Cardiac septum (tissue), 1 donor: ENCODE measurements around the gene BAZ1A. TPM values are rescaled to one million over a fixed set of nuclear protein-coding genes. Genes with fewer than 3 reads are reported as not detected.

Source experiments
- DNase-seq: peaks from one replicate; pipeline ENCODE4 v3.0.0-alpha.2; 2020; ENCODE audit warnings: low spot score
- intact Hi-C: fragments of 100-400 bp; cut with DNase I; formaldehyde crosslinking; loops from one replicate; pipeline ENCODE4 v1.14.0; 2022
- total RNA-seq: library from RNA; stranded (reverse); fragmentation: NEBNext Ultra II Directional; extraction: Animal tissue kit (Norgen Biotek cat#: 25700); gene quantifications from one replicate; pipeline ENCODE4 v1.2.1, GENCODE V29; 2021
- donor health status: DM: no; HTN: no; CAD: no.

Gene BAZ1A
- total RNA-seq, 1 donor from 2014 or later: 8.4 TPM

- intact Hi-C loops: loop anchor here (10.0 kb wide), 1 partner anchor 694 kb away; the partner anchor contains the start of gene NFKBIA
- no peak for DNase-seq
These were observed 164.4 kb downstream of the BAZ1A start for GRCh38 chr14:34710744-34711143.

- intact Hi-C loops: loop anchor here (10.0 kb wide), 1 partner anchor 695 kb away; the partner anchor contains the start of gene NFKBIA
These were observed 165.2 kb downstream of the BAZ1A start for GRCh38 chr14:34710006-34710405.

GRCh38 chr14:34707722-34708121 lies 167.4 kb downstream of the BAZ1A start:
- DNase-seq: no peak
- intact Hi-C loops: no loop called here

More at GRCh38 chr14:34710006-34710405, 165.2 kb downstream of the BAZ1A start:
- no peak for DNase-seq

Other genes with a start within 250 kb of the BAZ1A start
- gene SNX6, start 245.2 kb downstream of the BAZ1A start, total RNA-seq: 59.5 TPM
- gene CFL2, start 160.8 kb downstream of the BAZ1A start, total RNA-seq: 673 TPM
- gene SRP54, start 107.6 kb upstream of the BAZ1A start, total RNA-seq: 33.9 TPM
- 156 TPM for gene FAM177A1, start 170.9 kb upstream of the BAZ1A start, total RNA-seq
- gene PPP2R3C, start 246.6 kb upstream of the BAZ1A start, total RNA-seq: 26.1 TPM
- 19.6 TPM for gene PRORP, start 247.2 kb upstream of the BAZ1A start, total RNA-seq